ENCODE data around the gene NSUN2. TPM values are rescaled to one million over a fixed set of nuclear protein-coding genes. Genes with fewer than 3 reads are reported as not detected.

The NSUN2 gene
- total RNA-seq, 2 experiments from 2014 or later: 110 to 111 TPM

DNA sequence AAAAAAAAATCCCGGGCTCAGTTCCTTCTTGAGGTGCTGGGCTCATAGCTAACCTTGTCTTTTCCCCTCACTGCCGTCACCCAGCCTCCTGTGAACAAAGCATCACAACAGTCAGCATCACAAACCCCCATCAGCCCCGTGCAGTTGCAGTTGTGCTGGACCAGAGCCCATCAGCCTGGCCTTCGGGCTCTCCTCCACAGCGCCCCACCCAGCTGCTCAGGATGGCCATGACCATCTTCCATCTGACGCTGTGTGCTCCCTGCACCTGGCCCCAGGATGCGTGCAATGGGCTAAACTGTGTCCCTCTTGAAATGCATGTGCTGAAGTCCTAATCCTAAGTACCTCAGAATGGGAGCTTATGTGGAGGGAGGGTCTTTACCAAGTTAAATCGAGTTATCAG is 48.1 kb downstream of the NSUN2 start:
- Mint-ChIP-seq H3K9me3 (no peaks in the 10 kb centered on the region), H3K27ac (no peak overlapping the region), H3K36me3 (ENCODE audit: low read depth) (no peaks in the 10 kb centered on the region), H3K4me3 (no peak overlapping the region), H3K27me3 (peaks cover 31% of the 10 kb centered on the region), H3K4me1 (ENCODE audit: low read depth) (peaks cover 3% of the 10 kb centered on the region)
- TF ChIP-seq CTCF (IDR thresholded peaks at IDR 0.05): no peak
- ATAC-seq (no peak), DNase-seq (no peak)
- intact Hi-C loops (cut with micrococcal nuclease): no loop called here
- CTCF ChIA-PET: no interaction called here
- POLR2A ChIA-PET: no interaction called here

GRCh38 chr5:6584101-6584645 is 48.7 kb downstream of the NSUN2 start:
- ATAC-seq: no peak
- intact Hi-C loops (cut with micrococcal nuclease): no loop called here
- POLR2A ChIA-PET: no interaction called here
- H3K27me3 Mint-ChIP-seq: peaks cover 34% of the 10 kb centered on the region
- no peak for TF ChIP-seq CTCF (IDR thresholded peaks at IDR 0.05)
- H3K4me1 Mint-ChIP-seq (ENCODE audit: low read depth): peaks cover 3% of the 10 kb centered on the region
- no peak for DNase-seq
- no peaks in the 10 kb centered on the region for H3K36me3 Mint-ChIP-seq (ENCODE audit: low read depth)
- no peaks in the 10 kb centered on the region for H3K9me3 Mint-ChIP-seq
- CTCF ChIA-PET: no interaction called here
- no peak overlapping the region for H3K27ac Mint-ChIP-seq
- H3K4me3 Mint-ChIP-seq: no peak overlapping the region

DNA sequence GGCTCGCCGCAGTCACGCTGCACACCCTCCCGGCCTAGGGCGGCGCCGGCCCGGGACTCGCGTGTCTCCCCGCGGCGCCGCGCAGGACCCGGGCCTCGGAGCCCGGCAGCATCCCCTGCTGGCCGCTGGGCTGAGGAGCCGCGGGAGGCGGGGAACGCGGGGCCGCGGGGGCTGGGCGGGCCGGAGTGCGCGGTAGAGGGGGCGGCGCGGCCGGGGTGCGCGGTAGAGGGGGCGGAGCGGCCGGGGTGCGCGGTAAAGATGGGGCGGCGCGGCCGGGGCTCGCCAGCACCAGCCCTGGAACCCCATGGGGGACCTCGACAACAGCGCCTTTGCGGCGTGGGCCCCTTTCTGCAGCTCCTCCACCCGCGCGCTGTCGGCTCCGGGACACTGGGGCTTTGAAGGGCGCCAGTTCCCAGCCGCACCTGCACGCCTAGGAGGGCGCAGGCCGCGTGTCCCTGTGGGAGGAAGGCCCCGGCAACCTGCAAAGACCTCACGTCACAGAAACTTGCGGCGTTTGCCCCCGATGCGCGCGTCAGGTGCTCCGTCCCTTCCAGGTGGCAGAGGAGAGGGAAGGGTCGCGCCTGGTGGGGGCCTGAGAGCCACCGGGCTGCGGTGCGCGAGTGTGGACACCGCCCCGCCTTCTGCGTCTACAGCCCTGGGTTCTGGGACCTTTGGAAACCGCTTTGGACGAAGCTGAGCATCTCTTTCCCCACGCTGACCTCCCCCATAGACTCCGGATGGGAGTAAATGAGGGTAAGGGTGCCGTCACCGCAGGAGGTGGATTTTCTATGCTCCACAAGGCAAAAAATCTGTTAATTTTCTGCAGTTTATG is 49.6 kb downstream of the NSUN2 start:
- Mint-ChIP-seq H3K4me1 (ENCODE audit: low read depth) (peaks cover 3% of the 10 kb centered on the region), H3K4me3 (no peak overlapping the region), H3K36me3 (ENCODE audit: low read depth) (no peaks in the 10 kb centered on the region), H3K27me3 (peaks cover 39% of the 10 kb centered on the region), H3K27ac (no peak overlapping the region), H3K9me3 (no peaks in the 10 kb centered on the region)
- ChIA-PET POLR2A (no interaction called here), CTCF (no interaction called here)
- TF ChIP-seq CTCF (IDR thresholded peaks at IDR 0.05): peak; percentile 28
- peak; percentile 20 for DNase-seq
- intact Hi-C loops (cut with micrococcal nuclease): no loop called here
- peak; percentile 82 for ATAC-seq

DNA sequence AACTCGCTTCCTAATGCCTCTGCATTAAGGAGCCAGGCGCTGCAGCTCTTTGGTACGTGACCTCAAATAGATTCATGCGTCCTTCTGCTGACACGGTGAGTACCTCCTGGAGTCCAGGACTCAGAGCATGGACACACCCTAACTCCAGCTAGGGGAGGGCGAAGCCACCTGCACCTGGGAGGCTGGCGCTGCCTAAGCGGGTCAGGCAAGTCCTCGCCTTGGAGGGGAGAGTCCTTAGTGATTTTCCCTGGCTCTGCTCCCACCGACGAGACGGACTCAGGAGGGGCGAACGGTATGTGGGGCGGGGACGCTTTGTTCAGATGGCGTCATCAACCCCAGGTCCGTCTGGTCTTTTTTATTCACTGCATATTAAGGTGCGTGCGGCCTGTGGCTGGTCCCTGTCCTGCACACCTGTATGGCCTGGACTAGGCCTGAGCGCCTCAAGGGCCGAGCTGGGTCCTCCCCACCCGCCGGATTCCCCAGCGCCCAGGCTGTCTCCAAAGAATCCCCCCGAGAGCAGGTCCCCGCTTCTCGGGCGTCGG is 50.3 kb downstream of the NSUN2 start:
- Mint-ChIP-seq H3K36me3 (ENCODE audit: low read depth) (no peaks in the 10 kb centered on the region), H3K27ac (no peak overlapping the region), H3K27me3 (peaks cover 39% of the 10 kb centered on the region), H3K4me1 (ENCODE audit: low read depth) (peaks cover 3% of the 10 kb centered on the region), H3K9me3 (no peaks in the 10 kb centered on the region), H3K4me3 (no peak overlapping the region)
- DNase-seq: no peak
- POLR2A ChIA-PET: no interaction called here
- intact Hi-C loops (cut with micrococcal nuclease): no loop called here
- no peak for TF ChIP-seq CTCF (IDR thresholded peaks at IDR 0.05)
- peak; percentile 8 for ATAC-seq
- CTCF ChIA-PET: no interaction called here
